ENCODE measurements around the gene RSPRY1. TPM values are rescaled to one million over a fixed set of nuclear protein-coding genes. Genes with fewer than 3 reads are reported as not detected.

Gene RSPRY1
- total RNA-seq: 38.9 to 48.7 TPM (median 42.6 TPM) in 3 replicates
- long read RNA-seq, transcript RSPRY1-201 (15 exons, 3,547 nt): major isoform, 42 of 68 reads
- long read RNA-seq, partial matches to known transcripts: 2 of 68 reads
- long read RNA-seq, other reads (novel, unspliced or antisense): 20 of 68 reads

- TF ChIP-seq, protein P1, sequence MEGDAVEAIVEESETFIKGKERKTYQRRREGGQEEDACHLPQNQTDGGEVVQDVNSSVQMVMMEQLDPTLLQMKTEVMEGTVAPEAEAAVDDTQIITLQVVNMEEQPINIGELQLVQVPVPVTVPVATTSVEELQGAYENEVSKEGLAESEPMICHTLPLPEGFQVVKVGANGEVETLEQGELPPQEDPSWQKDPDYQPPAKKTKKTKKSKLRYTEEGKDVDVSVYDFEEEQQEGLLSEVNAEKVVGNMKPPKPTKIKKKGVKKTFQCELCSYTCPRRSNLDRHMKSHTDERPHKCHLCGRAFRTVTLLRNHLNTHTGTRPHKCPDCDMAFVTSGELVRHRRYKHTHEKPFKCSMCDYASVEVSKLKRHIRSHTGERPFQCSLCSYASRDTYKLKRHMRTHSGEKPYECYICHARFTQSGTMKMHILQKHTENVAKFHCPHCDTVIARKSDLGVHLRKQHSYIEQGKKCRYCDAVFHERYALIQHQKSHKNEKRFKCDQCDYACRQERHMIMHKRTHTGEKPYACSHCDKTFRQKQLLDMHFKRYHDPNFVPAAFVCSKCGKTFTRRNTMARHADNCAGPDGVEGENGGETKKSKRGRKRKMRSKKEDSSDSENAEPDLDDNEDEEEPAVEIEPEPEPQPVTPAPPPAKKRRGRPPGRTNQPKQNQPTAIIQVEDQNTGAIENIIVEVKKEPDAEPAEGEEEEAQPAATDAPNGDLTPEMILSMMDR (IDR thresholded peaks at IDR 0.05): no peak
- H3K4me1 Mint-ChIP-seq (ENCODE audit: low read depth): peaks cover 54% of the 10 kb centered on the region
- H3K36me3 Mint-ChIP-seq (ENCODE audit: low read depth): no peaks in the 10 kb centered on the region
- H3K27ac Mint-ChIP-seq (ENCODE audit: unreplicated experiment): peak within 1 kb of the TSS; percentile 98
- peak; percentile 97 for DNase-seq (ENCODE audit: low spot score)
- peak within 1 kb of the TSS; percentile 98 for H3K4me3 Mint-ChIP-seq (ENCODE audit: unreplicated experiment)
- no peaks in the 10 kb centered on the region for H3K27me3 Mint-ChIP-seq (ENCODE audit: low read depth)
- H3K9me3 Mint-ChIP-seq (ENCODE audit: low read depth): no peaks in the 10 kb centered on the region
These were observed at the start of gene RSPRY1, which contains the start of gene PSME3IP1 for GRCh38 chr16:57185945-57186871. Gene RSPRY1, plus strand, starts transcription at chr16:57186329. Its CDS starts 18,330 bp downstream, at chr16:57204659. Gene PSME3IP1, minus strand, starts transcription at chr16:57186039. Its CDS starts 12,185 bp downstream, at chr16:57173854.

DNA sequence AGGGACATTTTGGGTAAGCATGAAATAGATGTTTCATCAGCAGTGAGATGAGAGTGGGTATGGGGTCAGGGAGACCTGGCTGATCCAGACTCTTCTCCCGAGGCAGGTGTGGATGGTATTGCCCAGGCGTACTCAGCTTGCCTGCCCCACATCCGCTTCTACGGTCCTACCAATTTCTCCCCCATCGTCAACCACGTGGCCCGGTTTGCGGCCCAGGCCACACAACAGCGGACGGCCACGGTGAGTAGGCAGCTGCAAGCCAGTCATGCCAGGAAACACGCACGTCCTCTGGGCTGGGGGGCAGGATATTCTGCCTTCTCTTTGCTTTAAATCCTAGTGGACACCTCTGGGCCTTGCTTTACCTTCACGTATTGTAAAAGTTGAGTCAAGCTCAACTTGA lies 49.1 kb upstream of the RSPRY1 start:
- TF ChIP-seq, protein P1 (IDR thresholded peaks at IDR 0.05): no peak
- Mint-ChIP-seq H3K4me1 (ENCODE audit: low read depth) (peaks cover 13% of the 10 kb centered on the region), H3K27me3 (ENCODE audit: low read depth) (no peaks in the 10 kb centered on the region), H3K27ac (ENCODE audit: unreplicated experiment) (no peak overlapping the region), H3K9me3 (ENCODE audit: low read depth) (no peaks in the 10 kb centered on the region), H3K36me3 (ENCODE audit: low read depth) (peaks cover 2% of the 10 kb centered on the region), H3K4me3 (ENCODE audit: unreplicated experiment) (no peak overlapping the region)
- DNase-seq (ENCODE audit: low spot score): peak; percentile 73

DNA sequence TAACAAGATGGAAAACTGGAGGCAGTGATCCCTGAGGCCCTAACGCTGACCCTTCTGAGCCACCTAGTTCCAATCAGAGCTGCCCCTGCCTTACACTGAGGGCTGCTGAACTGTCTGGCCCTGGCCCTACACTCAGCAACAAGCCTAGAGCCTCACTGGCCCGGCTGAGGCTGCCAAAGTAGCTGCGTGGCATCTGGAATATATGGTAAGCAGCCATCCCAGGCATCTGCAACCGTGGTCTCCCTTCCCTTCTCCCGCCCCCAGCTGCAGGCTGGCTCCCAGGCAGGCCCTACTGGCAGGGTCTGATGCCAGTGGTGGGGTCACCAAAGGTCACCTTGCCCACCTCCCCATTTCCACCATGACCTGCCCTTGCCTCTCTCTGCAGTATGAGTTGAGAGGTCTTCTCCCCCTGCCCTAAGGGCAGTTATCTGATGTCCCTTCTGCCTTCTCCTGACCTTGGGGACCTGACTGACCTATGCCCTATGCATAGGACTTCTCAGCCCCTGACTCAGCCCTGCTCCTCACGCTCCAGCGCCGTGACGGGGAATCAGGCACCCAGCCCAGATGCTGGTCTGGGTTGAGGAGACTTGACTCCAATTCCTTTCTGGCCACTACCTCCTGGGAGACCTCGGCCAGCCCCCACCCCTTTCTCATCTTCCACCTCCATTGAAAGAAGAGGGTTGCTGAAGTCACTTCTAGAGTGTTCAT lies 48.4 kb upstream of the RSPRY1 start:
- peak; percentile 85 for DNase-seq (ENCODE audit: low spot score)
- Mint-ChIP-seq H3K27ac (ENCODE audit: unreplicated experiment) (no peak overlapping the region), H3K9me3 (ENCODE audit: low read depth) (no peaks in the 10 kb centered on the region), H3K4me1 (ENCODE audit: low read depth) (peaks cover 13% of the 10 kb centered on the region), H3K27me3 (ENCODE audit: low read depth) (no peaks in the 10 kb centered on the region), H3K36me3 (ENCODE audit: low read depth) (peaks cover 2% of the 10 kb centered on the region), H3K4me3 (ENCODE audit: unreplicated experiment) (no peak overlapping the region)
- TF ChIP-seq, protein P1 (IDR thresholded peaks at IDR 0.05): no peak

DNA sequence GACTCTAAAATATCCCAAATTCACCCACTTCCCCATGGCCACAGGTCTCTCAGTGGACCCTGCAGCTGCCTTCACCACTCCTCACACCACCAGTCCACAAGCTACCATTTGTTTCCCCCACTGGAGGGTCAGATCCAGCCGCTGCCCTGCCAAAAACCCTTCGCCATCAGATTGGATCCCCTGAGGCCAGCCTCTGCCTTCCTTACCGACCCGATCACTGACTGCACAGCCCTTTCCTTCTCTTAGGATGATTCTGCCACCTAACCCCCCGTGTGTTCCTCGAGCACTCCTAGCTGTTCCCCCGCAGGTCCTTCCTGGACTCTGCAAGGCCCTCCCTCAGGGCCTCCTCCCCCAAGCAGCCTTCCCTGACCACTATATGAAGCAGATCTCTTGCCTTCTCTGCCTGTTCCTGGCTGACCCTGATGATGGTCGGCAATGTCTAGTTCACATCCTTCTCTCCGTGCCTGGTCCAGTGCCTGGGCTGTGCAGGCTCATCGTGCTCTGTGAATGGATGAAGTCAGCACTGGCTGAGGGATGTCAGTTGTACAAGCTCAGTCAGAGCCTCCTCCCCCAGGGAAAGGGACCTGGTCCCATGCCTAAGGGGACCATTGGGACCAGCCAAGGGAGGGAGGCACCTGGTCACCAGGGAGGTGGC lies 47.7 kb upstream of the RSPRY1 start:
- Mint-ChIP-seq H3K9me3 (ENCODE audit: low read depth) (no peaks in the 10 kb centered on the region), H3K27ac (ENCODE audit: unreplicated experiment) (no peak overlapping the region), H3K27me3 (ENCODE audit: low read depth) (no peaks in the 10 kb centered on the region), H3K36me3 (ENCODE audit: low read depth) (peaks cover 2% of the 10 kb centered on the region), H3K4me1 (ENCODE audit: low read depth) (peaks cover 13% of the 10 kb centered on the region), H3K4me3 (ENCODE audit: unreplicated experiment) (no peak overlapping the region)
- TF ChIP-seq, protein P1 (IDR thresholded peaks at IDR 0.05): no peak
- peak; percentile 69 for DNase-seq (ENCODE audit: low spot score)

Data from chondrocyte (in vitro differentiated cells).